ENCODE data around the gene LRRC45.

DNA sequence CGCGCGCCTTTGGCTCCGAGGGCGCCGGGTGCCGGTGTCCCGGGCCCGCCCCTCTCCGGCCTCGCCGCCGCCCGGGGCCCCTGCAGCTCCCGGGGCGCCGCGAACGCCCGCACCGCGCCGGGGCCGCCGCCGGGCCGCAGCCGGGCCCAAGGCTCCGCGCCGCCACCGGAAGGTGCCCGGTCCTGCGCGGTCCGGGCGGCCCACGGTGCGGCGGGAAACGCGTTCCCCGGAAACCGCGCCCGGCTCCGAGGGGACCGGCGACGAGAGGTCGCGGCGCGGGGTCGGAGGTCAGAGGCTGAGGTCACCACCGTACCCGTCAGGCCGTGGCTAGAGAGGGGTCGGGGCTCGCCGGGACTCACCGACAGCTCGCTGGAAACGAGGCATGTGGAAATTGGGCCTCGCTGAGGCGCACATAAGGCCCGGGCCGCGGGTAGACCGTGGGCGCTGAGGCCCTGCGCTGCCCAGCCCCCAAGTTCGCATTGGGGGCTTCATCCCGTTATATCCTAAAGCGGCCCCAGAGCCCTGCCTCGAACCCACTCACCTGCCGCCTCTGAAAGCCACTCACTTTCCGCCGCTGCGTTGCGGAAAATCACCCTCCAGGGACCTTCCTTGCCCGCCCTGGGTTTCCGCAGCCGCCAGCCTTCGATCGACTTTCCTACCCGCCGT lies 42.7 kb downstream of the LRRC45 start, which contains the start of gene DUS1L:
- TF ChIP-seq TAF1 (IDR thresholded peaks at IDR 0.05; ENCODE audit: low read depth, low read length) (peak; percentile 75), POLR2AphosphoS5 (IDR thresholded peaks at IDR 0.05; ENCODE audit: low read depth, low read length) (no peak)
